ENCODE data around the gene ZSWIM8. TPM values are rescaled to one million over a fixed set of nuclear protein-coding genes. Genes with fewer than 3 reads are reported as not detected.

Gene ZSWIM8
- total RNA-seq, 1 donor from 2014 or later: 123 TPM

DNA sequence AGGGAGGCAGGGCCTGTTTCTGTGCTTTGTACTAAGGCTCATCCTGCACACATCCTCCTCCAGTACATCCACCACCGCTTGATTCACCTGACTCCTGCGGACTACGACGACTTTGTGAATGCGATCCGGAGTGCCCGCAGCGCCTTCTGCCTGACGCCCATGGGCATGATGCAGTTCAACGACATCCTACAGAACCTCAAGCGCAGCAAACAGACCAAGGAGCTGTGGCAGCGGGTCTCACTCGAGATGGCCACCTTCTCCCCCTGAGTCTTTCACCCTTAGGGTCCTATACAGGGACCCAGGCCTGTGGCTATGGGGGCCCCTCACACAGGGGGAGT, 15.8 kb downstream of the ZSWIM8 start:
- H3K27ac ChIP-seq: no peak overlapping the region
- H3K36me3 ChIP-seq: peaks cover 4 to 82% of the 10 kb centered on the region in 2 donors
- H3K4me3 ChIP-seq: no peak overlapping the region
- H3K4me1 ChIP-seq: no peaks in the 10 kb centered on the region
- DNase-seq (ENCODE audit: extremely low spot score in 2 of 2): no peak
- no peaks in the 10 kb centered on the region for H3K9me3 ChIP-seq
- TF ChIP-seq POLR2AphosphoS5 (IDR thresholded peaks at IDR 0.05; ENCODE audit: insufficient read depth in 1 of 2, low read depth in 1 of 2) (no peak), CTCF (IDR thresholded peaks at IDR 0.05) (no peak), POLR2A (IDR thresholded peaks at IDR 0.05) (no peak)
- intact Hi-C loops (cut with DNase I): no loop called here
- H3K27me3 ChIP-seq: no peaks in the 10 kb centered on the region

- no peak for DNase-seq (ENCODE audit: extremely low spot score in 2 of 2)
- Histone ChIP-seq H3K4me3 (no peak overlapping the region), H3K9me3 (no peaks in the 10 kb centered on the region), H3K27me3 (no peaks in the 10 kb centered on the region), H3K36me3 (peaks cover 4 to 82% of the 10 kb centered on the region in 2 donors), H3K4me1 (peaks cover 12% of the 10 kb centered on the region), H3K27ac (no peak overlapping the region)
- intact Hi-C loops (cut with DNase I): no loop called here
- no peak for TF ChIP-seq CTCF (IDR thresholded peaks at IDR 0.05)
- no peak for TF ChIP-seq POLR2A (IDR thresholded peaks at IDR 0.05)
- TF ChIP-seq POLR2AphosphoS5 (IDR thresholded peaks at IDR 0.05; ENCODE audit: insufficient read depth in 1 of 2, low read depth in 1 of 2): no peak
Observed at GRCh38 chr10:73802276-73802991, 17.0 kb downstream of the ZSWIM8 start.

- intact Hi-C loops (cut with DNase I): no loop called here
- TF ChIP-seq CTCF (IDR thresholded peaks at IDR 0.05): no peak
- TF ChIP-seq POLR2AphosphoS5 (IDR thresholded peaks at IDR 0.05; ENCODE audit: insufficient read depth in 1 of 2, low read depth in 1 of 2): no peak
- no peak for TF ChIP-seq POLR2A (IDR thresholded peaks at IDR 0.05)
- peaks cover 18% of the 10 kb centered on the region for H3K4me1 ChIP-seq
- H3K27ac ChIP-seq: no peak overlapping the region
- no peaks in the 10 kb centered on the region for H3K9me3 ChIP-seq
- peaks cover 4 to 82% of the 10 kb centered on the region in 2 donors for H3K36me3 ChIP-seq
- H3K4me3 ChIP-seq: no peak overlapping the region
- H3K27me3 ChIP-seq: no peaks in the 10 kb centered on the region
- DNase-seq (ENCODE audit: extremely low spot score in 2 of 2): no peak
Observed at GRCh38 chr10:73803680-73804286, 18.4 kb downstream of the ZSWIM8 start.

DNA sequence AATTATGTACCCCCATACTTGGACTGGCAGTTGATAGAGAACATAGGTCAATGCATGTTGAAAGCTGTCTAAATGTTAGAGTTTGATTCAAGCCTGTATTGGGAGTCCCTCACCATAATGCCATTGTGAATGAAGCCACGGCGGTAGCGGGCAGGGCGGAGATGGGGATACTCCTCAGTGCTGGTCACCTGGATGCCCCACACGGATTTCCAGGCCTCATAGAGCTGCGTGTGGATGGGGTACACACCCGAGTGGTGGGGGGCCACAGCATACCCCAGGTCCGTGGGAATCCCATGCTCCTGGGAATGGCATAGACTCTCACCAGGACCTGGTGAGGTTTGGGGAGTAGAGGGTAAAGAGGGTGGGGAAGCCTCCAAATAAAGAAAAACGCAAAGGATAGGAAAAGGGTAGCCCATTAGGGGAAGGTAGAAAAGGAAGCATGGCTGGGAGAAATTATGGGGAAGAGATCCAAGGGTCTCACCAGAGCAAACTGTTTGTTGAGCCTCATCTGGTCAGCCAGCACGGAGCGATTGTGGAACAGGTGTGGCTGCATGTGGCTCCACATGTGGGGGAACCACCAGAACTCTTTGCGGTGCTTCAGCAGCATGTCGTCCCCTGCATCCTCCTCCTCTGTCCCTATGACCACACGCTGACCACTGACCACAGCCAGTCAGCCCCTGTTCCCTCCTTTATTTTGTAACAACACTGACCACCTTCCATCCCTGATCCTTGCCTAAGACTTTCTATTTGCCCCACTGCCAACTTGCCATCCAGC, 21.0 kb downstream of the ZSWIM8 start:
- peak overlapping the region; percentile 6 for H3K27ac ChIP-seq
- DNase-seq (ENCODE audit: extremely low spot score in 2 of 2): no peak
- intact Hi-C loops (cut with DNase I): no loop called here
- no peaks in the 10 kb centered on the region for H3K9me3 ChIP-seq
- H3K4me1 ChIP-seq: peaks cover 29% of the 10 kb centered on the region
- H3K4me3 ChIP-seq: no peak overlapping the region
- TF ChIP-seq POLR2A (IDR thresholded peaks at IDR 0.05) (no peak), POLR2AphosphoS5 (IDR thresholded peaks at IDR 0.05; ENCODE audit: insufficient read depth in 1 of 2, low read depth in 1 of 2) (no peak), CTCF (IDR thresholded peaks at IDR 0.05) (no peak)
- H3K27me3 ChIP-seq: no peaks in the 10 kb centered on the region
- H3K36me3 ChIP-seq: peaks cover 4 to 69% of the 10 kb centered on the region in 2 donors
